ENCODE data around the gene ROR2.

Gene ROR2

GRCh38 chr9:91840882-91841281 is 109.1 kb downstream of the ROR2 start:
- DNase-seq (ENCODE audit: low spot score): no peak

DNA sequence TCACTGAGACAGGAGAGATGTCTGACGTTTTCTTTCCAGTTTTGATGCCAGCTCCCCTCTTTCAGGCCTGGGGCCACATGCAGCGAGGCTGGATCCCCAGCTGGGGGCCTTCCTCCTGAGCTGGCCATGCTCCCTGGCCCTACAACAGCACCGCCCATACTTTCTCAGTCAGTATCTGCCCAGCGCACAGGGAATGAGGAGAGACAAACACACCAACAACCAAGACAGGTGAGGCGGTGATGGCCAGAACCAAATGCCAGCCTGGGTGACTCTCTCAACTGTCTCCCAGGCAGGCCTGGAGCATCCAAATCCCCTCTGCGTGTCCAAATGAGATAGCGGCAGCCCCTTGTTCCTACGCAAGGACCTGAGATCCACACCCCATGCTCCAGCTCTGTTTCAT is 109.6 kb downstream of the ROR2 start:
- no peak for DNase-seq (ENCODE audit: low spot score)

- no peak for DNase-seq (ENCODE audit: low spot score)
These were observed 110.0 kb downstream of the ROR2 start for GRCh38 chr9:91839926-91840465.

DNA sequence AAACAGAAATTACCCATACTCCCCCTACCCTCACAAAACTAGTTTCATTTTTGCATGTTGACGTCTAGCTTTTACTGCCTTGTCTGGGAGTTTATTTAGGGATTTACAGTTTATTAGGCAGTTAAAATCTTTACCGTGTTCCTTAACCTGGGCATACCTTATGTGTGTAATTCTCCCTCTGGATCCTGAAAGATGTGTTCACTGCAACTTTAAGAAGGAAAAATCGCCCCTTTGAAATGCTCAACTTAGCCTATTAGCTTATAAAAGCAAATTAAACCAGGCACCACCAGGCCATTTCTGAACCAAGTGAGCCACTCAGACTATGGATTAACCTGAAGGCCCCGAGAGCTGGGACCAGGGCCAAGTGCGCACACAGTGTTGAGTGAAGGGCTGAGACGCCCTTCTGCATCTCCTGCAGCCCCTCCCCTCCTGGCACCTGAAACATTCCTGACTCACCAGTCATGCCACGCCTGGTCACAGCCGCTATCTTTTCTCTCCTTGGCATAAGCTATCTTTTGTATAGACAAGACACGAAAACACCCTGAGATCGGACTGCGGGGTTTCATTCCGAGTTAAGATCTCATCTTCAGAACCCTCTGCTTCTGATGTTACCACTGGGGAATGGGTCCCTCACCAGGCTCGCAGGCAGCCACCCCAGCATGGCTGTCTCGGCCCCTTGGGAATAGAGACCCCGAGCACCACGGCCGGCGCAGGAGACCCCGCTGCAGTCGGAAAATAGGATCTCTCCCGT is 111.9 kb downstream of the ROR2 start:
- DNase-seq (ENCODE audit: low spot score): peak; percentile 76

DNA sequence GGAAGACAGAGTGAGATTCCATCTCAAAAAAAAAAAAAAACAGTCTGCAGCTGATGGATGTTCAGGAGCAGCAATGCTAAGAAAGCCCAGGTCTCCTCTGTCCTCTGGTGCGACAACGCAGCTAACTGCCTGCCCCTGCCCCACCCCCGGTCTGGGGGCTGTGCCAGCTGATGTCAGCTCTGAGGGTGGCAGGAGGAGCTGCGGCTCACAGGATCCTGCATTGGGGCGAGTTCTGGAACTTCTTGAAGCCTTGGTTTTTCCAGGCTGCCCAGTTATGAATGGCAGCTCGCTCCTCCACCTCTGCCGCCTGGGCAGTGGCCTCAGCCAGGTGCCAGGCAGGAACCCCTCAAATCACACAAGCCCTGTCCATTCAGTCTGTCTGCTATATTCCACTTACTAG is 113.5 kb downstream of the ROR2 start:
- no peak for DNase-seq (ENCODE audit: low spot score)

DNA sequence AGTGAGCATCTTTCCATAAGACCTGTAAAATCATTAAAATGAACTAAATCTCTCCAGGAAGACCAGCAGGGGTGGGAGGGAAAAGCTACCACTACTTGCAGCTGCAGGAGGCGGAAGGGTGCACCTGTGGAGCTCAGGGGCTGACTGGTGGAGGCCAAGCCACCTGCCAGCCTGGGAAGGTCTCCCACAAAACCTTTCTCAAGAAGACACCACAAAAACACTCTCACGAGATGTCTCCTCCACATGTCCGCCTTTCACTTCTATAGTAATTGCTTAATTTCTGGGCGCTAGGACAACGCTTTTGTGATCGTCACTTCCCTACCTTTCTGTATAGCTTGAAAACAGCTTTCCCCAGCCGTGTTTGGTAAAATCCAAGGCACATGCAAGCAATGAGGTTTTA is 114.4 kb downstream of the ROR2 start:
- DNase-seq (ENCODE audit: low spot score): no peak

- no peak for DNase-seq (ENCODE audit: low spot score)
These were observed 114.8 kb downstream of the ROR2 start for GRCh38 chr9:91835216-91835615.

DNA sequence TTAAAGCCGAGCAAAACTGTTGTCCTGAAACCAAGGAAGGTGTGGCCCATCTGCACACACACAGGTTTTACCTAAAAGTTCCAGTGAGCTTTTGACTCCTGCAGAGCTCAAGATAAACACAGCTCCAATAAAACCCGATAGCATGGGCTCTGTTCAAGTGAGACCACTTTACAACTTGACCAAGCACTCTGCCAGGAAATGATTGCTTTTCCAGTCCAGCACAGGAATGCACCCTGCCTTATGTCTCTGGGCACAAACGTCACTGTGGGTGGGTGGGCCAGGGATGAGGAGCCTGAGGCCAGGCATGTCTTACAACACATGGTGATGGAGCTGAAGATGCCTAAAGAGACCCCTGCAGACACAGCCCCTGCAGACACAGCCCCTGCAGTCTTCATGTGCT is 115.3 kb downstream of the ROR2 start:
- no peak for DNase-seq (ENCODE audit: low spot score)

- DNase-seq (ENCODE audit: low spot score): no peak
These were observed 116.2 kb downstream of the ROR2 start for GRCh38 chr9:91833878-91834255.

- no peak for DNase-seq (ENCODE audit: low spot score)
These were observed 116.7 kb downstream of the ROR2 start for GRCh38 chr9:91833096-91833877.

- DNase-seq (ENCODE audit: low spot score): no peak
These were observed 117.7 kb downstream of the ROR2 start for GRCh38 chr9:91832322-91832721.

GRCh38 chr9:91825866-91826265 is 124.2 kb downstream of the ROR2 start:
- no peak for DNase-seq (ENCODE audit: low spot score)

DNA sequence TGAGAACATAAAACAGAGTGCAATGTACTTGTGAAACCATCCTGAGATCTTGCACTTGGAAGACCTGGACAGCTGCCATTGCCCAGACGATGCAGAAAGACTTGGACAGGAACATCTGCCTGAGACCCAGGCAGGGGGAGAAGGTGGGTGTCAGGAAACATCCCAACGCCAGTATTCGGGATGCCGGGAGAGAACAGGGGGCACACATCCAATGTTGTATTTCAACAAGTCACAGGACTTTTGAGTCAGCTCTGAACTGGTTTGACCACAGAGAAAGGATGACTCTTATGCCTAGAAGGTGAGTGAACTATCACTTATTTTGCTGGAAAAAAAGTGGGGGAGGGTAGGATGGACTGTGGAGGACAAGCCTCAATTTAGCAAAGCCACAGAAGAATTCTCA is 124.6 kb downstream of the ROR2 start:
- DNase-seq (ENCODE audit: low spot score): no peak

DNA sequence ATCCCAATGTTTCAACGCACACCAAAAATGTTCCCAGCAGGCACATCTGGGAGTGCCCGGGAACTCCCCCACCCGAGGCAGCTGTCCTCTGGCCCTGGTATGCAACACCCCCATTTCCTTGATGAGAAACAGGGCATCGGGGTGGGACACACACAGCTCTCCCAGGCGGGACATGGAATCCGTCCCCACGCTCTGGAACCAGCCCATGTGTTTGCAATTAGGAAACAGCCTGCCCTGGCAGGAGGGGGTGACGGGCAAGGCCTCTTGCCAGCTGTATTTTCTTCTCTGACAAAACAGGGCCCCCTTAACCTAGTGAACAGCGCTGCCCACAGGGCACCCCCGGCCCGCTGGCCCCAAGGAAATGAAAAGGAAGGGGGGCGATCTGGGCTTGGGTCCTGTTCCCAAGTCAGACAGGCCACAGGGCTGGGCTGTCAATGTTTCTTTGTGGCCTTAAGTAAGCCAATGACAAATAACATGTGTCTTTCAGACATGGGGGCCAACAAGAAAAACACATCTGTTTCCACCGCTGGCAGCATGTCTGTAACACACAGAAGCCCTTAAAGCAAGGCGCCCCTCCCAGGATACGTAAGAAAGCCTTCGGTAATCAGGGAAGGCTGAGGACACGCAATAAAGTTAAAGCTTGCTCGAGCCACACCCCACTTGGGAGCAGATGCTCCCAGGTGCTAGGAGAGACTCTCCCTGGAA is 125.3 kb downstream of the ROR2 start:
- no peak for DNase-seq (ENCODE audit: low spot score)

- no peak for DNase-seq (ENCODE audit: low spot score)
These were observed 125.9 kb downstream of the ROR2 start for GRCh38 chr9:91824151-91824550.

- no peak for DNase-seq (ENCODE audit: low spot score)
These were observed 128.8 kb downstream of the ROR2 start for GRCh38 chr9:91820949-91821880.

DNA sequence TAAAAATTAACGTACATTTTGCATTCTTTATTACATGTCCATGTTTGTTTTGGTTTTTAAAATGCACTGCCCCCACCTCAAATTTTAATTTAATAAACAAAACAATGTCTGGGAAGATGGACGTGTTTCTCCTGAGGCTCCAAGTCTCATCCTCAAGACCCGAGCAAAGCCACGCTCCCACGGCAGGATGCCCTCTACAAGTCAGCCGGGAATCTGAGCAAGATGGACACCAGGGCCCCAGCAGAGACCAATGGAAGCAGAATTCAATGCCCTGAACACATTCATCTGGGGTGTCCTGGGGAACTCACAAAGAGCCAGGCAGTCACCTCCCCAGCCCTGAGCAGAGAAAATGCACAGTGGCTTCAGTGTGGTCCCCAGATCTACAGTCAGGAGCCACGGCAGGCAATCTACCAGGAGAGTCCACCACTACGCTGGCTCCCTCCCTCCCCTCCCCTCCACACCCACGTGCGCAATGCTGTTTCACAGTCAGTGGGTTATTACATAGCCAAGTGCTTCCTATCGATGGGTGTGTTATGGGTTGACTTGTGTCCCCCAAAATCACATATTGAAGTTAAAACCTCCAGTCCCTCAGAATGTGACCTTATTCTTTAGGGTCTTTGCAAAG is 129.8 kb downstream of the ROR2 start:
- no peak for DNase-seq (ENCODE audit: low spot score)

GRCh38 chr9:91818647-91819403 is 131.2 kb downstream of the ROR2 start:
- DNase-seq (ENCODE audit: low spot score): no peak

DNA sequence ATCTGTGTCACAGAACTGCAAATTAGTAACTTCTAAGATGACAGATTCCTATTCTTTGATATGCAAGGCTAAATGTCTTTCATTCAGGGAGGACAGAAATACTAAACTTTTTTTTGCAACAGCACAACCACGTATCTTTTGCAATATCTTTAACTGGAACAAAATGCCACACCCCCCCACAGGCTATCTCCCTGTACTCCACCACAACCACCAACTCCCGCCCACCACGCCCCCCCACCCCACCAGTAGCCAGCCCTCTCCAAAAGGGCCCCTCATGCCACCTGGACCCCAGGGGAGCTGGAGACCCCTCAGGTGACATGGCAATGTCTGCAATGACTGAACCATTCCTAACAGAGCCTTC is 131.8 kb downstream of the ROR2 start:
- DNase-seq (ENCODE audit: low spot score): no peak

DNA sequence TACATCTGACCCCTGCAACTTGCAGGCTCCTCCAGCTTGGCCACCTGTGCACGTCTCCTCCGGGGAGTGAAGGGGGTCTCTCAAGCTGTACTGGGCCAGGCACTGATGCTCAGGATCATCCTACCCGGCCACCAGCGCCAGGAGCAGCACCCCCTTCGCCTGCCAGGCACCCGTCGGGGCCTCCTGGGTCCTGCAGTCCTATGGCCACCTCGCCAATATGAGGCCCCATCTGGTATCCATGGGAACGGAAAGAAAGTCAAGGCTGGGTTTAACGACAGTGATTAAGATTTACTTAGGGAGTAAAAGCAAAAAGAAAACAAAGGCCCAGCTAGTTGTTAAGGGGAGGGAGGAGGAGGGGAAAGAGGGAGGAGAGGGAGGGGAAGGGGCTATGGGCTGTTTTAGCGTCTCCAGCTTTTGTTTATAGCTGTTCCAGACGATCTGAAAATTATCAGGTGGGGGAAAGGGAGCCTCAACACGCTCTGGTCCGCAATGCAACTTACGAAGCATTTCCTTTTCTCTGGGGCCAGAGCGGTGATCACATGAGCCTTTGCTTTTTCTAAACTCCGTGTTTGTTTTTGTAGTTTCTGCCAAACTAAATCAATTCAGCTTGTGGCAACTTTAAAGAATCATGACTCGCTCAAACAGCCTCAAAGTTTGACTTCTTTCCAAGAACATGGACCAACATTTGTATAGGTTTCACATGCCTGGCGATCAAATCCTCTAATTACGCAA is 132.4 kb downstream of the ROR2 start:
- peak; percentile 5 for DNase-seq (ENCODE audit: low spot score)
